ENCODE data around the gene SP8. TPM values are rescaled to one million over a fixed set of nuclear protein-coding genes. Genes with fewer than 3 reads are reported as not detected.
A peak's percentile ranks its signal among the peaks of the same experiment; 100 is the strongest.

SP8 gene
- total RNA-seq, 1 donor from 2014 or later = not detected

DNA sequence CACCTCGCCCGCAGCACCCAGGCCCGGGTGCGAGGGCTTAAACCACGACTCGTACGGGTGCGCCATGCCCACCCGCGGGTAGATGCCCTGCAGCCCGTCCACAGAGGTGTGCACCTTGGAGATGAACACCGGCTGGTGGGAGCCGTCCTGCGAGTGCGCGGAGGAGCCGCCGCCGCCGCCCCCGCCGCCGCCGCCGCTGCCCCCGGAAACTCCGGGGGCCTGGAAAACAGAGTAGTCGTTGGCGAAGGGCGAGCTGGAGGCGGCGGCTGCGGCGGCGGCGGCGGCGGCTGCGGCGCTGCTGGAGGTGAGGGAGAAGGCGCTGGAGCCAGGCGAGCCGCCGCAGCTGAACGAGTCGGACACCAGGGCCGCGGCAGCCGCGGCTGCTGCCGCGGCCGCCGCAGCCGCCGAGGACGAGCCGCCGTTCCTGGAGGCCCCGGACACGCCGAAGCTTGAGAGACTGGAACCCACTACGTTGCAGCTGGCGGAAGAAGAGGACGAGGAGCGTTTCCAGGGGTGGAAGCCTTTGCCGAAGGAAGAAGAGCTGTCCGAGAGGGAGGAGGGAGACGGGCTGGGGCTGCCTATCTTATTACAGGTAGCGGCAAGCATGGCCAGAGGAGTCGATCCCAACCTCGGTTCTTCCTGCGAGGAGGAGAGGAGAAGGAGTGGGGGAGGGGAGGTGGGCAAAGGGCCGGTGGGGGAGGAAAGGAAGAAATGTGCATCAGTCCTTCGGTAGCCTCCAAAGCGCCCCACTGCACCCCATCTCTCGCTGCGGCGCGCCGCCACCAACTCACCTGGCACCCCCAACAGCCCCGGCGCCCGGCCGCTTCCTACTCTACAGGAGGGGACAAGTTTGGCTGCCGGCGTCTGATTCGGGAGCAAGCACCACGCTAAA is 1.3 kb downstream of the SP8 start:
- no peak for ATAC-seq (ENCODE audit: low read depth)
- Mint-ChIP-seq H3K4me3 (peak overlapping the region; percentile 62), H3K9me3 (peaks cover 8% of the 10 kb centered on the region), H3K4me1 (peaks cover 21% of the 10 kb centered on the region), H3K27me3 (peaks cover 62% of the 10 kb centered on the region), H3K36me3 (ENCODE audit: low read depth) (no peaks in the 10 kb centered on the region), H3K27ac (no peak overlapping the region)
- ChIA-PET POLR2A (interaction anchor here (0.7 kb wide), 1 partner anchor 1690 kb away, joined by 3 read pairs; no protein-coding TSS in a partner anchor), CTCF (no interaction called here)
- DNase-seq = no peak
- intact Hi-C loops (cut with micrococcal nuclease) = loop anchor here (1.0 to 5.0 kb wide), 2 partner anchors 11 to 1668 kb away; partner anchors contain the start of gene TWIST1
- TF ChIP-seq CTCF (IDR thresholded peaks at IDR 0.05) = no peak

DNA sequence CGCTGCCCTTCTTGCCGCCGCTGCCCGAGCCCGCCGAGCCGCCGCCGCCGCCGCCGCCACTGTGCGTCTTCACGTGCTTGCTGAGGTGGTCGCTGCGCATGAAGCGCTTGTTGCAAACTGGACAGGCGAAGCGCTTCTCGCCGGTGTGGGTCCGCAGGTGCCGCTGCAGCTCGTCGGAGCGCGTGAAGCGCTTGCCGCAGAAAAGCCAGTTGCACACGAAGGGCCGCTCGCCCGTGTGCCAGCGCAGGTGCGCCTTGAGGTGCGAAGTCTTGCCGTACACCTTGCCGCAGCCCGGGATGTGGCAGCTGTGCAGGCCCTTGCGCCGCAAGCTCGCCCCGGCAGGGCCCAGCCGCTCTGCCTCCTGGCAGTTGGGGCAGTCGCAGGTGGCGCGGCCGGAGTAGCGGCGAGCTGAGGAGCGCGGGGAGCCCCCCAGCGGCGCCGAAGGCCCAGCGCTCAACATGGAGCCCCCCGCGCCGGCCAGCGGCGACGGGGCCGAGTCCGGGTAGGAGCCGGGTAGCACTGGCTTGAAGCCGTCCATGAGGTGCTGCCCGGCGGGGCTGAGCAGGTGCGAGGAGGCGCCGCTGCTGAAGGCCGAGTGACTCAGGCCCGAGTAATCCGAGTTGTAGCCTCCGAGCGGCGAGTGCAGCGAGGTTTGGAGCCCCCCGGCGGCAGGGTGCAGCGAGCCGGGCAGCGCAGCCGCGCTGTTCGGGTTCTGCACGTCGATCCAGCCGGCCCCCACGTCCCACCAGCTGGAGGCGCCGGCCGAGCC is 2.1 kb downstream of the SP8 start:
- H3K9me3 Mint-ChIP-seq = peaks cover 8% of the 10 kb centered on the region
- DNase-seq (no peak), ATAC-seq (ENCODE audit: low read depth) (no peak)
- peaks cover 21% of the 10 kb centered on the region for H3K4me1 Mint-ChIP-seq
- peaks cover 62% of the 10 kb centered on the region for H3K27me3 Mint-ChIP-seq
- no peak overlapping the region for H3K27ac Mint-ChIP-seq
- ChIA-PET POLR2A (interaction anchor here (0.7 kb wide), 1 partner anchor 1689 kb away, joined by 3 read pairs; no protein-coding TSS in a partner anchor), CTCF (no interaction called here)
- intact Hi-C loops (cut with micrococcal nuclease) = loop anchor here (5.0 kb wide), 1 partner anchor 1667 kb away; the partner anchor contains the start of gene TWIST1
- H3K36me3 Mint-ChIP-seq (ENCODE audit: low read depth) = no peaks in the 10 kb centered on the region
- TF ChIP-seq CTCF (IDR thresholded peaks at IDR 0.05) = no peak
- H3K4me3 Mint-ChIP-seq = peak overlapping the region; percentile 28

DNA sequence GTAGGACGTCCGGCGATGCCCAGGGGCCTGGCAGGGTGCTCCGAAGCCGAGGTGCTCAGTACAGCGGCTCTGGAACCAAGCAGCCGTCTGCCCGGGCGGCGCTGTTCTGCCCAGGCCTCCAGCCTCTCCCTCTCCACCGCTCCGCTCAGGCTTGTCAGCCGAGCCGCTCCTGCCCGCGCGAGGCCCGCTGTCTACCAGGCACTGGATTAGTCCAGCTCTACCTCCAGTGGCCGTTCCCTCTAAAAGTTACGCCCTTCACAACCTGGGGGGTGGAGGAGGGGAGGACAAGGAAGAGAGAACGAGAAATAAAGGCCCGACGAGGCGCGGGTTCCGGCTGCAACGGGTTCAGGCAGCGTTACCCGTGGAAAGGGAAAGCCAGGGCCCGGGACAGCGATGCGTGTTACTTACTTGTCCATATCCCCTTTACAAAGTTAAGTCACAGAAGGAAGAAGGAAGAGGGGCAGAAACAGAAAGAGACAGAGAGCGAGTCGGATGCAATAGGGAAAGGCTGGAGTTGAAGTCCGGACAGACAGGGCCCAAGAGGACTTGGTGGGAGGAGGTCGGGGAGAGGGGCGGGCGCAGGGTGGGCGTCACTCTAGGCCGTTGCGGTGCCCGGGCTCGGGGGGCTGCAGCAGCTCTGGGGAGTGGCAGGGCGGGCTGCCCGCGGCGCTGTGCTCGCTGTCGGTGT is 2.8 kb downstream of the SP8 start:
- ChIA-PET POLR2A (no interaction called here), CTCF (no interaction called here)
- ATAC-seq (ENCODE audit: low read depth) (no peak), DNase-seq (no peak)
- TF ChIP-seq CTCF (IDR thresholded peaks at IDR 0.05) = no peak
- H3K27ac Mint-ChIP-seq = peak overlapping the region; percentile 66
- H3K4me3 Mint-ChIP-seq = peak overlapping the region; percentile 75
- peaks cover 24% of the 10 kb centered on the region for H3K4me1 Mint-ChIP-seq
- H3K27me3 Mint-ChIP-seq = peaks cover 67% of the 10 kb centered on the region
- no peaks in the 10 kb centered on the region for H3K36me3 Mint-ChIP-seq (ENCODE audit: low read depth)
- intact Hi-C loops (cut with micrococcal nuclease) = no loop called here
- H3K9me3 Mint-ChIP-seq = peaks cover 8% of the 10 kb centered on the region

- Mint-ChIP-seq H3K36me3 (ENCODE audit: low read depth) (no peaks in the 10 kb centered on the region), H3K9me3 (peaks cover 8% of the 10 kb centered on the region), H3K27me3 (peaks cover 65% of the 10 kb centered on the region), H3K4me3 (peak overlapping the region; percentile 75), H3K27ac (no peak overlapping the region), H3K4me1 (peaks cover 27% of the 10 kb centered on the region)
- ChIA-PET POLR2A (no interaction called here), CTCF (no interaction called here)
- TF ChIP-seq CTCF (IDR thresholded peaks at IDR 0.05) = no peak
- no peak for DNase-seq
- intact Hi-C loops (cut with micrococcal nuclease) = no loop called here
- no peak for ATAC-seq (ENCODE audit: low read depth)
These were observed 3.5 kb downstream of the SP8 start for GRCh38 chr7:20783125-20783699.

Measured in activated B cell treated with CpG ODN at 0.5 μM for 24 hours (primary cell).